GM21447 (cell line): ENCODE data around the gene SMIM30.
"Not testable (repeated sequence)": the region's sequence is repeated elsewhere in the genome, so short reads cannot be mapped to it uniquely, and the experiment has no call there.

Source experiments
- ATAC-seq: cut with Tn5 transposase; IDR thresholded peaks from one replicate; pipeline ENCODE4 v1.9.1; 2021; ENCODE audit not compliant: unreplicated experiment

The SMIM30 gene

GRCh38 chr7:113118074-113118959 is at the start of gene SMIM30:
Gene SMIM30 (minus strand): TSS chr7:113118554. CDS start chr7:113117578, 976 bp downstream.
- ATAC-seq, result peak; percentile 99

- ATAC-seq, result not testable (repeated sequence)
These were observed 47.8 kb upstream of the SMIM30 start for GRCh38 chr7:113166176-113166575.

GRCh38 chr7:113161050-113161449 is 42.7 kb upstream of the SMIM30 start:
- no peak for ATAC-seq

GRCh38 chr7:113159746-113160339 is 41.5 kb upstream of the SMIM30 start:
- peak; percentile 74 for ATAC-seq

GRCh38 chr7:113158756-113159155 is 40.4 kb upstream of the SMIM30 start:
- ATAC-seq, result no peak

- no peak for ATAC-seq
These were observed 35.8 kb upstream of the SMIM30 start for GRCh38 chr7:113154117-113154516.

GRCh38 chr7:113144817-113145216 is 26.5 kb upstream of the SMIM30 start:
- no peak for ATAC-seq

- peak; percentile 64 for ATAC-seq
These were observed 25.3 kb upstream of the SMIM30 start for GRCh38 chr7:113143486-113144257.

GRCh38 chr7:113142385-113143119 is 24.2 kb upstream of the SMIM30 start:
- peak; percentile 65 for ATAC-seq

GRCh38 chr7:113141803-113142202 is 23.4 kb upstream of the SMIM30 start:
- no peak for ATAC-seq

- no peak for ATAC-seq
These were observed 22.6 kb upstream of the SMIM30 start for GRCh38 chr7:113140956-113141355.

- no peak for ATAC-seq
These were observed 18.9 kb upstream of the SMIM30 start for GRCh38 chr7:113137241-113137640.

GRCh38 chr7:113134025-113134424 is 15.7 kb upstream of the SMIM30 start:
- no peak for ATAC-seq

GRCh38 chr7:113131367-113131766 is 13.0 kb upstream of the SMIM30 start:
- ATAC-seq, result no peak

GRCh38 chr7:113128031-113128430 is 9.7 kb upstream of the SMIM30 start:
- no peak for ATAC-seq

- ATAC-seq, result no peak
These were observed 7.4 kb upstream of the SMIM30 start for GRCh38 chr7:113125728-113126127.

GRCh38 chr7:113122744-113123143 is 4.4 kb upstream of the SMIM30 start:
- ATAC-seq, result no peak

- no peak for ATAC-seq
These were observed 2.3 kb upstream of the SMIM30 start for GRCh38 chr7:113120647-113121046.

- ATAC-seq, result no peak
These were observed 1.1 kb upstream of the SMIM30 start for GRCh38 chr7:113119429-113119828.

GRCh38 chr7:113117374-113117774 is 980 bp downstream of the SMIM30 start:
- not testable (repeated sequence) for ATAC-seq

- no peak for ATAC-seq
These were observed 4.4 kb downstream of the SMIM30 start for GRCh38 chr7:113113912-113114311.
